ENCODE data around the gene PCBP1. TPM values are rescaled to one million over a fixed set of nuclear protein-coding genes. Genes with fewer than 3 reads are reported as not detected.

The PCBP1 gene
- total and polyA plus RNA-seq, 9 of the 15 experiments (the other 6 are each of a cell fraction or from before 2014, with no cell fraction given): 19.2 to 407 (median 78.1) TPM

GRCh38 chr2:70086278-70086837 is 919 bp upstream of the PCBP1 start (continued):
- TF ChIP-seq, protein P1, sequence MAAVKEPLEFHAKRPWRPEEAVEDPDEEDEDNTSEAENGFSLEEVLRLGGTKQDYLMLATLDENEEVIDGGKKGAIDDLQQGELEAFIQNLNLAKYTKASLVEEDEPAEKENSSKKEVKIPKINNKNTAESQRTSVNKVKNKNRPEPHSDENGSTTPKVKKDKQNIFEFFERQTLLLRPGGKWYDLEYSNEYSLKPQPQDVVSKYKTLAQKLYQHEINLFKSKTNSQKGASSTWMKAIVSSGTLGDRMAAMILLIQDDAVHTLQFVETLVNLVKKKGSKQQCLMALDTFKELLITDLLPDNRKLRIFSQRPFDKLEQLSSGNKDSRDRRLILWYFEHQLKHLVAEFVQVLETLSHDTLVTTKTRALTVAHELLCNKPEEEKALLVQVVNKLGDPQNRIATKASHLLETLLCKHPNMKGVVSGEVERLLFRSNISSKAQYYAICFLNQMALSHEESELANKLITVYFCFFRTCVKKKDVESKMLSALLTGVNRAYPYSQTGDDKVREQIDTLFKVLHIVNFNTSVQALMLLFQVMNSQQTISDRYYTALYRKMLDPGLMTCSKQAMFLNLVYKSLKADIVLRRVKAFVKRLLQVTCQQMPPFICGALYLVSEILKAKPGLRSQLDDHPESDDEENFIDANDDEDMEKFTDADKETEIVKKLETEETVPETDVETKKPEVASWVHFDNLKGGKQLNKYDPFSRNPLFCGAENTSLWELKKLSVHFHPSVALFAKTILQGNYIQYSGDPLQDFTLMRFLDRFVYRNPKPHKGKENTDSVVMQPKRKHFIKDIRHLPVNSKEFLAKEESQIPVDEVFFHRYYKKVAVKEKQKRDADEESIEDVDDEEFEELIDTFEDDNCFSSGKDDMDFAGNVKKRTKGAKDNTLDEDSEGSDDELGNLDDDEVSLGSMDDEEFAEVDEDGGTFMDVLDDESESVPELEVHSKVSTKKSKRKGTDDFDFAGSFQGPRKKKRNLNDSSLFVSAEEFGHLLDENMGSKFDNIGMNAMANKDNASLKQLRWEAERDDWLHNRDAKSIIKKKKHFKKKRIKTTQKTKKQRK (IDR thresholded peaks at IDR 0.05; ENCODE audit: borderline replicate concordance, low read depth, low read length): no peak
- TF ChIP-seq KLF1 (tag; IDR thresholded peaks at IDR 0.05) (peak; percentile 49; the same call in 1 of the 2 replicates), PHTF2 (CRISPR knock-in tag; IDR thresholded peaks at IDR 0.05) (no peak), MYBL2 (IDR thresholded peaks at IDR 0.05; ENCODE audit: low read depth) (no peak), MYBL2 (CRISPR knock-in tag; IDR thresholded peaks at IDR 0.05; ENCODE audit: borderline replicate concordance) (no peak), SIN3B (IDR thresholded peaks at IDR 0.05; ENCODE audit: low read depth) (no peak), LEF1 (IDR thresholded peaks at IDR 0.05) (no peak), NEUROD1 (IDR thresholded peaks at IDR 0.05; ENCODE audit: borderline replicate concordance, low read depth, low read length, partially characterized antibody) (no peak), NR4A1 (CRISPR knock-in tag; IDR thresholded peaks at IDR 0.05) (peak; percentile 95; the same call in 1 of the 2 replicates), NR4A1 (tag; IDR thresholded peaks at IDR 0.05) (peak; percentile 89), BCOR (IDR thresholded peaks at IDR 0.05) (no peak), HNRNPUL1 (IDR thresholded peaks at IDR 0.05; ENCODE audit: low read length) (no peak), ZNF121 (CRISPR knock-in tag; conservative IDR thresholded peaks at IDR 0.05) (no peak), ZBTB17 (CRISPR knock-in tag; IDR thresholded peaks at IDR 0.05) (peak; percentile 90), ZNF224 (CRISPR knock-in tag; IDR thresholded peaks at IDR 0.05) (no peak), KDM4B (IDR thresholded peaks at IDR 0.05; ENCODE audit: borderline replicate concordance in 2 of 2, low read depth in 1 of 2) (no peak), ZNF354B (CRISPR knock-in tag; IDR thresholded peaks at IDR 0.05) (no peak), SIN3A (IDR thresholded peaks at IDR 0.05; ENCODE audit: borderline replicate concordance in 2 of 2, control insufficient read depth in 1 of 2, low read depth in 2 of 2, low read length in 2 of 2) (no peak), ZSCAN29 (IDR thresholded peaks at IDR 0.05) (no peak), RBM17 (IDR thresholded peaks at IDR 0.05; ENCODE audit: borderline replicate concordance, low read depth, low read length) (no peak)
- TF ChIP-seq, protein P2, sequence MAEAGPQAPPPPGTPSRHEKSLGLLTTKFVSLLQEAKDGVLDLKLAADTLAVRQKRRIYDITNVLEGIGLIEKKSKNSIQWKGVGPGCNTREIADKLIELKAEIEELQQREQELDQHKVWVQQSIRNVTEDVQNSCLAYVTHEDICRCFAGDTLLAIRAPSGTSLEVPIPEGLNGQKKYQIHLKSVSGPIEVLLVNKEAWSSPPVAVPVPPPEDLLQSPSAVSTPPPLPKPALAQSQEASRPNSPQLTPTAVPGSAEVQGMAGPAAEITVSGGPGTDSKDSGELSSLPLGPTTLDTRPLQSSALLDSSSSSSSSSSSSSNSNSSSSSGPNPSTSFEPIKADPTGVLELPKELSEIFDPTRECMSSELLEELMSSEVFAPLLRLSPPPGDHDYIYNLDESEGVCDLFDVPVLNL (CRISPR knock-in tag; IDR thresholded peaks at IDR 0.05; ENCODE audit: low read depth): 0 out of 2 replicates have a peak, but pooled peaks have one; percentile 13
- TF ChIP-seq, protein P3, sequence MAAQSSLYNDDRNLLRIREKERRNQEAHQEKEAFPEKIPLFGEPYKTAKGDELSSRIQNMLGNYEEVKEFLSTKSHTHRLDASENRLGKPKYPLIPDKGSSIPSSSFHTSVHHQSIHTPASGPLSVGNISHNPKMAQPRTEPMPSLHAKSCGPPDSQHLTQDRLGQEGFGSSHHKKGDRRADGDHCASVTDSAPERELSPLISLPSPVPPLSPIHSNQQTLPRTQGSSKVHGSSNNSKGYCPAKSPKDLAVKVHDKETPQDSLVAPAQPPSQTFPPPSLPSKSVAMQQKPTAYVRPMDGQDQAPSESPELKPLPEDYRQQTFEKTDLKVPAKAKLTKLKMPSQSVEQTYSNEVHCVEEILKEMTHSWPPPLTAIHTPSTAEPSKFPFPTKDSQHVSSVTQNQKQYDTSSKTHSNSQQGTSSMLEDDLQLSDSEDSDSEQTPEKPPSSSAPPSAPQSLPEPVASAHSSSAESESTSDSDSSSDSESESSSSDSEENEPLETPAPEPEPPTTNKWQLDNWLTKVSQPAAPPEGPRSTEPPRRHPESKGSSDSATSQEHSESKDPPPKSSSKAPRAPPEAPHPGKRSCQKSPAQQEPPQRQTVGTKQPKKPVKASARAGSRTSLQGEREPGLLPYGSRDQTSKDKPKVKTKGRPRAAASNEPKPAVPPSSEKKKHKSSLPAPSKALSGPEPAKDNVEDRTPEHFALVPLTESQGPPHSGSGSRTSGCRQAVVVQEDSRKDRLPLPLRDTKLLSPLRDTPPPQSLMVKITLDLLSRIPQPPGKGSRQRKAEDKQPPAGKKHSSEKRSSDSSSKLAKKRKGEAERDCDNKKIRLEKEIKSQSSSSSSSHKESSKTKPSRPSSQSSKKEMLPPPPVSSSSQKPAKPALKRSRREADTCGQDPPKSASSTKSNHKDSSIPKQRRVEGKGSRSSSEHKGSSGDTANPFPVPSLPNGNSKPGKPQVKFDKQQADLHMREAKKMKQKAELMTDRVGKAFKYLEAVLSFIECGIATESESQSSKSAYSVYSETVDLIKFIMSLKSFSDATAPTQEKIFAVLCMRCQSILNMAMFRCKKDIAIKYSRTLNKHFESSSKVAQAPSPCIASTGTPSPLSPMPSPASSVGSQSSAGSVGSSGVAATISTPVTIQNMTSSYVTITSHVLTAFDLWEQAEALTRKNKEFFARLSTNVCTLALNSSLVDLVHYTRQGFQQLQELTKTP (IDR thresholded peaks at IDR 0.05; ENCODE audit: low read depth in 1 of 2, partially characterized antibody in 2 of 2): peak in 1 of 2 experiments; percentile 85

Data from K562 (cell line).